Limb (tissue), 2 donors: ENCODE data around the gene TSPAN18.

Experiments
- DNase-seq, 2 donors: peaks; one replicate each; pipeline ENCODE4 v3.0.0-alpha.2; 2016; ENCODE audit errors: extremely low spot score in 2 of 2

TSPAN18 gene

DNA sequence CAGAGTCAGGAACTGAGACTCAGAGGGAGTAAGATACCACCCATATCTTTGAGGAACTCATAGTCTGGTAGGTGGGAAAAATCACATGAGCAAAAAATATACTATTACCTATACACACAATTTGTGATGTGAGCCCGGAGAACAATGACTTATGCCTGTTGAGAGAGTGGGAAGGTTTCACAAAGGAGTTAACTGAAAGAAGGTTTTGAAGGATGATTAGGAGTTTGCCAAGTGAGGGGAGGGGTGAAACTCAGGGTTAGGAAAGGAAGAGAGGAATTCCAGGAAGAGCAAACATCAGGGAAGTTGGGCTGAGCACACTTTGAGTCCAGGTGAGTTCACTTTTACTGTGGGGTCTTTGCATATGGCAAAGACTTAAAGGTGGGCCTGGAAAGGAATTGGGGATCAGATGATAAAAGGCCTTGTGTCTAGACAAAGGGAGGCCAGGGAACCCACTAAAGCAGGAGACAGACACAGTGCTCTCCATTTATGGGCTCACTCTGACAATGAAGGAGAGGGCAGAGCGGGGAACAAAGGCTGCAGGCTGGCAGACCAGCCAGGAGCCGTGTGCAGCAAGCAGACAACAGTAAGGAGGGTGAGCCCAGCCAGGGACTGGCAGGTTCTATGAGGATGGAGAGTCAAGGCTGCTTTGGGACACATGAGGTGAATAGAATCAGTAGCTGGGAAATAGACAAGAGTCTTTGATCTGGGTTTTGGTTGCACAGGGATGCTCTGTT lies 33.1 kb downstream of the TSPAN18 start:
- peak in 1 of 2 donors; percentile 23 for DNase-seq

DNA sequence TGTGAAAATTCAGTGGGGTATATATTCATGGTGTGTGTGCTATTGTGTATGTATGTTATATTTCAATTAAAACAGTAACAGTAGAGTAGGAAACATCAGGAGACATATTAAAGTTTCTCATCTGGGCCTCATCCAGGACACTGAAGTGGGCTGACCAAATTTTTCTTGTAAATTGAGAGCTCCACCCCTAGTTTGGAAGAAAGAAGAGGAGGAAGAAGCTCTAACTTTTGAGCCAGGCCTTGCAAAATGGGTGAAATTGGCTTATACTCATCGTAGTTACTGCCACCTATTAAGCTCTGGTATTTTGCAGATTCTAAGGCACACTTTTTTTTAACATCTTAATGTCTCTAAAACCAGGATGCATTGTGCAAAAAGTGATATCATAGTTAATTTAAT lies 33.7 kb downstream of the TSPAN18 start:
- DNase-seq: no peak

DNA sequence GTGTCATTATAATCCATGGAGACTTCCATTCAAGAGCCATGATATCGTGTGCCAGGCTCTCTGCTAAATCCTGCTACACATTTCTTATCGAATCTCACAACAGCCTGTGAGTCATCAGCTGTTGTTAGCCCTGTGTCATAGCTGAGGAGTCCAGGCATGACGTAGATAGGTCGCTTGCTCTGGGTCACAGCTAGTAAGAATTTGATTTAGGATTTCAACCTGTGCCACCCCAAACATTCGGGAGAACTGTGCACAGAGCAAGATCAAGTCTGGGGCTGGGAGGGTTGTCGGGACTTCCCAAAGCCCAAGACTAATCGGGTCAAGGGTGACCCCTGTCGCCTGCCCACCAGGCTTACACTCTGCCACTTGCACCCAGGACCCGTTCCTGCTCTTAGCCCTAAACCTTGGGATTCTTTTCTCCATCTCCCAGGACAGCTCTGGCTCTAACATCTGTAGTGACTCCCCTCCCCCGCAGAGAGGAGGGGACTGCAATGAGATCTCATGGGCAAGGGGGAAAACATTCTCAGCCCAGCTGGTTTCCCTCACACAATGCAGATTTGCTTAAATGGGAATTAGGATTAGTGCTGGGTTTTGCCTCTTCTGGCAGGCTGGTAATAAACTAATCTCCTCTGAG lies 34.3 kb downstream of the TSPAN18 start:
- peak in 1 of 2 donors; percentile 39 for DNase-seq

DNA sequence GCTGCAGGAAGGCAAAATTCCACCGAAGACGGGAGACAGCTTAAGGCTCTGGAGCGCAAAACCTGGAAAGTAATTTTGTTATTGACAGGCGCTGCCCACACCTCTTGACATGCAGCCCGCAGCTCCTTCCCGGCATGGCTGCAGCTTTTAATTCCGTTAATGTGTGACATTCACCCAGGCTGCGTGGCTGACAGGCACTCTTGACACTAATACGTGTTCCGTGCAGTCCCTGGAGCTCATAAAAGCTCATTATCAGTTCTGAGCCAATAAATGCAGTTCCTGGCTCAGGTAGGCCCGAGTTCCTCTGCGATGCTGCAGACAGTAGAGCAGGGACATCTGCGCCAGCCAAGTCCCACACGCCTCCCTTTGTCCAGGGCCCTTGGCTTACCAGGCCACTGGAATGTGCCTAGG lies 34.8 kb downstream of the TSPAN18 start:
- DNase-seq: peak in 1 of 2 donors; percentile 36

DNA sequence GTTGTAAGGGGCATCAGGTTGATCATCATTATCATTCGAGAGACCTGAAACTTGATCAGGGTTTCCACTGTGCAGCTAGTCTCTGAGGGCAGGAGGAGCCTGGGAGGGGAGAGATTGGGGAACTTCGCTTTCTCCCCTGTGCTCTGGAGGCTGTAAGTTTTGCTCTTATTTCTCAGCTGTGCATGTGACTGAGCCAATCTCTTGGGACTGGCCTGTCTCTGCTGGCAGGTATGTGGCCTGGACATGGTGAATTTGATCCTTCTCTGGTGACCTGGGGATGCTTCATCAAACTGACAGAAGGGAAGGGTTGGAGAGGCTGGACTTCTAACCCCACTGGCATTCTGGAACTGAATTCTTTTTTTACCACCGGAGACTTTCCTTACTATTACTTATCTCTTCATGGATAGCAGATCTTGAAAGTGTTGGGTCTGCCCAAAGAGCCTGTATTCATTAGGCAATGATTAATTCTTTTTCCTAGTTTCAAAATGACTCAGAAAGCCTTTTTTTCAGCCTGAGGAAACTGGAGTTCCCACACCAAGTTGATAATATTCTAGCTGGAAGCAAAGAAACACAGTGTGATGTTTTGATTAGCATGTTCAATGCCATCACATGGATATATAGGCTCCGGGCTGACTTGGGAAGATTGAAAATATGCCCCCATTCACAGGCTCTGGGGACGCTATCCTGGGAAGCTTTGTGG lies 36.5 kb downstream of the TSPAN18 start:
- DNase-seq: peak in 1 of 2 donors; percentile 11

DNA sequence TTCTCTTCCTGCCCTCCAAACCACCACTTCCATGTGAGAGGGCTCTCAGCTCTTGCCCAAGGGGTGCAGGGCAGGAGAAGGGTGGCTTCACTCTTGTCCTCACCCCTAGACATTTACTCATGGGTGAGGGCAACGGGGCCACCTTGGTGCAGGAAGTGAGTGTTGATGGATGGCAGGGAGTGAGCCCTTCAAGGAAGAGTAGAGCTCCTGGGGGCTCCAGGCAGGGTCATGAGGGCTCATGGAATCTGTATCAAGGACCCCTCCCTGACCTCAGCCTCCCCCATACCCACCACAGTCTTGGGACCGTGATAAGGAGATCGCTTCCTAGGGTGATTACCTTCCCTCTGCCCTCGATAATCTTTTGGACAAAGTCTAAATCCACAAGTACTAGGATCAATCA lies 37.8 kb downstream of the TSPAN18 start:
- no peak for DNase-seq

DNA sequence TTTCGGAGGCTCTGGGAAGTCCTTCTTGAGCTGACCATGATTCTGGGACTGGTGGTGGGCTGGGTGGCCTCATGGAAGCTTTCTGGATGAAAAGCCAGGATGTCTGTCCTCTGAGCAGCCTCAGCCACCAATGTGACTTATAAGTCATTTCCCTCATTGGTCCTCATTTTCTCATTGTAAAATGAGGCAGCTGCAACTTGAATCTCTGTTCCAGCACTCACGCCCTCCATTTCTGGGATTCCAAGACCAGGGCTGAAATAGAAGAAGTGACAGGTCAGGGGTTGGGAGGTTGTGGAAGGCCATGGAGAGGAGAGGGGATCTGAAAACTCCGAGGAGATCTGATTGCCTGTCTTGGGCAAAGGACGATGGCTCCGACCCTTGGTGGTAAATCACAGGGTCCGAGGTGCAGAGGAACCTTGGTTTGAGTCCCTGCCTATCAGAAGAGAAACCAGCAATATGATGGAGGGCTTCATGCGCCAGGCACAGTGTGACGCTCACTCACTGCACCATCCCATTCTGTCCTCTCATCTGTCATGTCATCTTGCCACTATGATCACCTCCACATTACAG lies 38.3 kb downstream of the TSPAN18 start:
- DNase-seq: peak in 1 of 2 donors; percentile 14

DNA sequence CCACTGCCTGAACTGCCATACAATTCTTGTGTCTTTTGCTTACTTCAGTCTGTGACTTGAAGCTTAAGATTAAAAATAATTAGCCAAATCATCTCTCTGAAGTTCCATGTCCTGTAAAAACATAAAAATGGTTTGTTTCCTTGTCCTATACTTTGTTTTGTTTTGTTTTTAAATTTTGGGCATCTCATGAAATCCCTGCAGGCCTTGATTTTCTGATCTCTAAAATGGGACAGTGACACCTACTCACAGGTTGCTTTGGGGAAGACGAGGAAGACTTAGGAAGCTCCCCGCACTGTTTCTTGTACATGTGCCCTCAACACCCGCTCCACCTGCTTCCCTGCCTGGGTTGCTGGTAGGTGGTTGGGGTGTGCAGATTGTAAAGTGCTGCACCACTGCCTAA lies 38.9 kb downstream of the TSPAN18 start:
- DNase-seq: no peak

DNA sequence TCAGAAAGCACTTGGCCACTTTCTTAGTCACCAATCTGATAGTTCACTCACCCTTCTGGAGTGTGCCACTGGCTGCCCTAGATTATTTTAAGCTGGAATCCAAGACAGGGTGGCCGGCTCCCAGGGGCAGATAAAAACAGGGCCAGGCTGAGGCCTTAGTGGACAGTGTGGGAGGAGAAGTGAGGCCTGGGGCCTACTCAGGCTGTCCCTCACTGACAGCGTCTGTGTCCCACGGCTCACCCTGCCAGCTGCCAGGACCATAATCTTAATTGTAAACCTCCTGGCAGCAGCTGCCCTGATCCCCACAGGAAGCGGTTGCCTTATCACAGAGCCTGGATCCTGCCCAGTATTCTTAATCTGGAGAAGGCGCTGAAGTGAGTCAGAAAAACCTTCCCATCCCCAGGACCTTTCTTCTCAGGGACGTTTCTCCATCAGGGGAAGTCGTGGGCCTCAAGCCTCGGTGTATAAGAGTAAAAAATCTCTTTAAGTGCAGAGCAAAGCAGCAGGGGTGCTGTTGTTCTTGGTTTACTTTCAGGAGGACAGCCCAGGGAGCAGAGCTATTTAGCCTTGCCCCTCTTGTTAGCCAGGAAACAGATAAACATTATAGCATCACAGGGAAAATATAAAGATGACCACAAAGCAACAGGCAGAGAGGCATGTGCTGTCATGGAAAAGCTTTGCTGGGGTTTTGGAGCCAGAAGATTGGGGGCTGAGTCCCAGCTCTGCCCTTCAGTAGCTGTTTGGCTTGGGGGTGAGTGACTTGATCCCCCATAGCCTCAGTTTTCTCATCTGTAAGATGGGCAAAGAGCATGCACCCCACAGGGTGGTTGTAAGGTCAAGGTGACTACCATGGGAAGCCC lies 39.6 kb downstream of the TSPAN18 start:
- peak in 1 of 2 donors; percentile 48 for DNase-seq

DNA sequence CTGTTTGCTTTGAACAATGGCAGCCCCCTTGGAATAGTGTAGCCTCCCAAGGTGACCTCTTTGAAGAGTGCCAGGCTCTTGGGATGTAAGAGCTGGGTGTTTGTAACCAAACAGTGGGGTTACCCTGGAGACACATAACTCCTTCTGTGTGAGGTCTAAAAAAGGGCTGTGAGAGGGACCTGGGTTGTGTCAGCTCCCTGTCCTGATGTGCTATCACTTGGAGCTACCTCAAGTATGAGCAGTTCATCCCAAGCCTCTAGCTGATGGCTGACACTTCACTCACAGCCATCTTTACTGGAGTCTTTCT lies 40.2 kb downstream of the TSPAN18 start:
- DNase-seq: no peak

DNA sequence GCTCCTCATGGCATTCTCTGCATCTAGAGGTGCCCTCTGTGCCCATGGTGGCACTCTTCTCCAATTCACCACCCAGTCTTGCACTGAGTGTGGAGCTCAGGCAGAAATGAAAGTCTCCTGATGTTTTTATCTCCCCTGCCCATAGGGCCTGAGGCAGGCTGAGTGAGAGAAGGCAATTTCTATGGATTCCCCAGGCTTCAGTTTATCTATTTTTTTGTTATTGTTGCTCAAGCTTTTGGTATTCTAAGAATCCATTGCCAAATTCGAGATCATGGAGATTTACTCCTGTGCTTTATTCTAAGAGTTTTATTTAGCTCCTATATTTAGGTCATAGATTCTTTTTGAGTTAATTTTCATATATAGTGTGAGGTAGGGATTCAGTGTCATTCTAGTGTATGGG lies 40.7 kb downstream of the TSPAN18 start:
- DNase-seq: peak in 1 of 2 donors; percentile 13

DNA sequence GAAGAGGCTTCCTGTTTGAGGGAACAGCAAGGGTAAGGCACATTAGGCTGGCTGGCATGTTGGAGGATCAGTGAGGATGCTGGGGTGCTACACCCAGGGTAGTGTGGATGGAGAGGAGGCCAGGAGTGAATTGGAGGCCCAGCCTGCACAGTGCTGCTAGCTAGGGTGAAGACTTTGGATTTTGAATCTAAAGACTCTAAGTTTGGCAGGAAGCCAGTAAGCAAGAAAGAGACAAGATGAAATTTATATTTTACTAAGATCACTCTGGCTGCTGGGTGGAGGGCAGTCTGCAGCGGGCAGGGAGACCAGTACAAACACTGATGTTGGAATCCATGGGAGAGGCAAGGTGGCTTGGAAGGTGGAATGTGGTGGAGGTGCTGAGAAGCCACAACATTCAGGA lies 43.6 kb downstream of the TSPAN18 start:
- peak in 1 of 2 donors; percentile 17 for DNase-seq

DNA sequence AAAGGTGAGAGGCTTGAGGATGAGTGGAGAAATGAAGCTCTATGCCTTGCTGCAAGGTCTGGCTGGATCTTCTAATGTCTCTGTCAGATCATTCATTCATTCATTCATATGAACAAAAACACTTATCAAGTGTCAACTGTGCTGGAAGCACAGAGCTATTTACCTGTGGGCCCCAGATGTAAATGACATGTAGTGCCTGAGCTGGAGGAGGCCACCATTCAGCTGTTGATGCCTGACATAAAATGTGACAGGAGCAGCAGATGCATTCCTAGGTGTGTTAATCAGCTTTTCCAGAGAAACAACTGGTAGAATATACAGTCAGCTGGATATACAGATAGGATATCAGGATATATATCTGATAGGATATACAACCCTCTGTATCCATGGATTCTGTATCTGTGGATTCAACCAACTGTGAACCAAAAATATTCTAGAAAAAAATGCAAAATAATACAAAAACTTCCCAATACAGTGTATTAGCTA lies 44.5 kb downstream of the TSPAN18 start:
- DNase-seq: no peak

DNA sequence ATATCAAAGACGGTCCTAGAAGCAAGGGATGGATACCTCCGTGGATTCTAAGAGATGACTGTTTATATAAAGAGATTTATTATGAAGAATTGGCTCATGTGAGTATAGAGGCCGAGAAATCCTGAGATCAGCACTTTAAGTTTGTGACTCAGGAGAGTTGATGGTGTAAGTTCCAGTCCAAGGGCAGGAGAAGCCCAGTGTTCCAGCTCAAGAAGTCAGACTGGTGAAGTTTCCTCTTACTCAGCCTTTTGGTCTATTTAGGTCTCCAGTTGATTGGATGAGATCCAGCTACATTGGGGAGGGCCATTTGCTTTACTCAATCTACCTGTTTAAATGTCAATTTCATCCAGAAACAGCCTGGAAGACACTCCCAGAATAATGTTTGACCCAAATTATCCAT lies 45.1 kb downstream of the TSPAN18 start:
- no peak for DNase-seq

DNA sequence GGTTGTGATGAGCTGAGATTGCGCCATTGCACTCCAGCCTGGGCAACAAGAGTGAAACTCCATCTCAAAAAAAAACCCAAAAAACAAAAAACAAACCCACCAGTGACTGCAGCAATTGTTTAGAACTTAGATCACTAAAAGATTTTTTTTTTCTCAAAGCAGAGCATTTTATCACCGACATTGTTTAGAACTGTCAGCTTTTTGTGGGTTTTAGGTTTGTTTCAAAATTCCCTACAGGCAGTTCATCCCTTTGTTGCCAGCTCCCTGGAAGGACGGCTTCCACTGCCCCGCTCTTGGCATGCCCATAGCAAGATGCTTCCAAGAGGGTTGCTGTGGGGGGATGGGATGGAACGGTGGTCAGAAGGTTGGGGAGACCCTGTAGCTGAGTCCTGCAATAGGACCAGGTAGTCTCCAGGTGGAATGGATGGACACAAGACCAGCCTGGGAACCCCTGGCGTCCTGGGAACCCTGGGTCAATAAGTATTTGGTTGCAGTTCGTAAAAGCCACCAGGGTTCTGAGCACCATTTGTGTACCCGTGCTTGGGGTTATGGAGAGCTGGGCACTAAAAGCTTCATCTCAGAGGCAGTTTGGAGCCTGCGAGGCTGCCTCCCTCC lies 46.7 kb downstream of the TSPAN18 start:
- peak in 1 of 2 donors; percentile 27 for DNase-seq

DNA sequence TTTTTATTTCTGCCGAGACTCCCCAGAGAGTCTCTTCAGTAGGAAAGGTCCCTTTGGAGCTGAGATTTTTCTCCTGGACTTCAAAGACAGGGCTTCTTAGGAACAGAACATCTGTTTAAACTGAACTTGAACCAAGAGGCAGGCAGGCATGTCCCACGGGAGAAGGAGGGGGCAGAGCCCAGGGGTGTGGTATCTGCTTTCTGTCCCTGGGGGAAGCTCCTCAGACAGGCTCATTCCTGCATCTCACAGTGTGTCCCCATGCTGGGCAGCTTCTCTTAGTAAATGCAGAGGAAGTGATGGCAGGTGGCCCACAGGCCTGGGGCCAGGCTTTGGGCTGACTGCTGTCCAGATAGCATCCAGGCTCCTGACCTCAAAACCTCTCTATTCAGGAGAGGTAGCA lies 47.3 kb downstream of the TSPAN18 start:
- peak in 1 of 2 donors; percentile 38 for DNase-seq

DNA sequence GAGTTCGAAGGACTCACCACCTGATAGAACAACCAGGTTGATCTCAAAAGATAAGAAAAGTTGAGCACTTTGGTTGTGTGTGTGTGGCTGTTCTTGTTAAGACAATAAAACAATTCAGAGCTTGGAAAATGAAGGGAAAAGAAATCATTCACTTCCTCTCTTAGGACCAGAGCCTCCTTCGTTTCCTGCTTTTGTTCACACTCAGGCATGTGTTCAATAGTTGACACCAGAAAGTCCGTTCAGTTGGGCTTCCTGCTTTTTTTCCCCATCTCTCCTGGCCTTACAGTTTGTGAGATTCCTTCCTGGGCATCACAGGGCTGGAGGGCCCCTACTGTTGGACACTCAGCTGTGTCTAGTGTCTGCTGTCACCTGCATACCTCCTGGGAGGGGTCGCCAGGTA lies 48.0 kb downstream of the TSPAN18 start:
- DNase-seq: peak in 1 of 2 donors; percentile 12

DNA sequence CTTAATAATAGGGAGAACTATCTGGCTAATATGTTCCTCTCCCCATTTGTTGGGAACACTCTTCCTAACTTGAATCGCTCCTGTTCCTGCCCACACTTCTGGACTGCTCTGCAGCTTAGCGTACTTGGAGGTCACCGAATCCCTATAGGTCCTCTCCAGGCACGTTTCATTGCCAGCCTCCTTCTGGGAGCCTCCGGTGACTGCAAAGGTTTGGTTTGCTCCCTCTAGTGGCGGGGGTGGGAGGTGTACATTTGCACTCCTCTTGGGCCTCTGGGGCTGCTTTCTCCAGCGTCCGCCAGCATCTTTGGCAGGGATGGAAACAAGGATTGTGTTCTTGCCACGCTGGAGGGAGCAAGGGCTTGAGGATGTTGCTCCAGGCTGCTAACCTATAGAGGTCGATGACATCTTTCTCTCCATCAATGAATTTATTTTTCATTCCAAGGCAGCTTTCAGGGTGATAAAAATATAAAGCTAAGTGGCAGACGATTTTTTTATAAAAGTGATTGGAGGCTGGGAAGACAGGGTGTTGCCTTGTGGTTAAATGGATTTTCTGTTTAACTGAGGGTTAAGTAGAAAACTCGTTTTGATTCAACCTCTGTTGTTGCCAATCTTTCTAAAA lies 48.7 kb downstream of the TSPAN18 start:
- peak in 1 of 2 donors; percentile 40 for DNase-seq

DNA sequence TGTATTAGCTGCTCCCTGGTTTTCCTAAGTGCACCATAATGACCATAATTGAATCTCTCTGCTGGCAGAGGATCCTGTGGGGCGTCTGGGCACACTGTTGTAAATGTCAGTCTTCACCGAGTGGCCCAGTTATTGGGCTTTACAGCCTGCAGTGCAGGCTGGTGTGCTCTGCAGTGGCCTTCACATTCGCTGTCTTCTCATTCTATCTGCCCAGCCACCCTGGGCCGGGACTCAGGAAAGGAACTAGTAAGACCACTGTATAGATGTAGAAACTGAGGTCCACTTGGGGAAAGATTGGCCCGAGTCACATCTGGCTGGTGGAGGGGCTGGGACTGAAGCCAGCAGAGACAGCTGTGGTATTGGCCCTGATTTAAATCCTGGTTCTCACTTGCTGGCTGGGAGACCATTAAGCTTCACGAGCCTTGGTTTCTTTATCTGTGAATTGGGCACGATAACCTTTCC lies 49.3 kb downstream of the TSPAN18 start:
- peak in 1 of 2 donors; percentile 28 for DNase-seq

DNA sequence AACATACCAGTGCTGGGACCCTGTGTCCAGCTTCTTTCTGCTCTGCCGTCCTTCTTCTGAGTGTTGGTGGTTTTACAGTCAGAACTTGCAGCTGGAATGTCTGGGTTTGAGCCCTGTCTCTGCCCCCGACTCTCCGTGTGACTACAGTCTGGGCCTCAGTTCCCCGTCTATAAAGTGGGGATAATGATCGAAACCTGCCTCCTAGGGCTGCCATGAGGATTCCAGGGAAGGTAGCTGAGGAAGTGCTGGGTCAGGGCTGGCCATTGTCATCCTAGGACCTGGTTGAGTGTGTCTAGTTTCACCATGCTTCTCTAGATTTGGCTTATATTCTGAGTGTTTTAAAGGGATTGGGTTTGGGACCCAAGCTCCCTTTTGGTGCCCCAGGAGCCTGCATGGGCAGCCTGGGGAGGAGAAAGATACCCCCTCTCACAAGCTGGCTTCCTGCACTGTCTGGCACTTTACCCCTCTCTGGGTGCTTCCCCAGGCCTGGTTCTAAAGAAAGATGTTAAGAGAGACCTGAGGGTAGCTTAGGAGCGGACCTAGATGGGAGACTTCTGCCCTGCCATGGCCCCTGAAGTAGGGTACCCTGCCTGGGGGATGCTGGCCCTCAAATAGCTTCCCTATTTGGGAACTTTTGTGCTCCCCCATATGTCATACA lies 49.9 kb downstream of the TSPAN18 start:
- peak in 1 of 2 donors; percentile 14 for DNase-seq
